NCI-H2081 (cell line): ENCODE results near the gene RALGPS1.

Experiments
- DNase-seq, 2 experiments: peaks; one replicate each; lab custom pipeline; 2025; lab: John Stamatoyannopoulos, UW

The RALGPS1 gene

DNA sequence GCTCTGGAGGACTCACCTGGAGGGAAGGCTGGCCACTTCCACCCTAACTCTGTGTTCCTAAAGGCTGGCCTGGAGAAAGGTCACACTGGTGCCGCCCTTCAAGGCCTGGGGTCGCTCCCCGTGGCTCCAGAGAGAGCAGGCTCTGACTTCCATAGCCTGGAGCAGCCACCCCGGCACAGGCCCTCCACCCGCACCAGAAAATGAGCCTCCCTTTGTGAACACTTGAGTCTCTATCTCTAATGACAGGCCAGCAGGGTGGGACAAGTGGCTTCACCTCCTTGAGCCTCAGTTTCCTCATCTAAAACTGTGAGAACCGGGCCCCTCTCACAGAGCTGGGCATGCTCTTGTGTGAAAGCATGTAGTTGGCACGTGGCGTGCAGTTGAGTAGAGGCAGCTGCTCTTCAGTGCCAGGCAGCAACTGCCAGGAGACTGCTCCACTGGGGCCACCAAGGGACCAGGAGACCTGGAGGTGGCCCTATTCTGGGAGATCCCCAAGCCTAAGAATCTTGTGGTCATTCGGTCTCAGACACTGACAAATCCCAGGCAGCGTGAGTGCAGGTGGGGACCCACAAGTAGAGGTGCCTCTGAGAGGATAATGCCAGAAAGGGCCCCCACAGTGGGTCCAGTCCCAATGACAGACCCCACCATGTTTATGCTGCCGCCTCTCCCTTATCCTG is 293.3 kb downstream of the RALGPS1 start:
- DNase-seq, result no peak

- no peak for DNase-seq
Observed at GRCh38 chr9:127208416-127208815, 293.8 kb downstream of the RALGPS1 start.

GRCh38 chr9:127209220-127209619 is 294.6 kb downstream of the RALGPS1 start:
- no peak for DNase-seq

GRCh38 chr9:127209948-127210640 is 295.5 kb downstream of the RALGPS1 start:
- no peak for DNase-seq

- no peak for DNase-seq
Observed at GRCh38 chr9:127210851-127211730, 296.5 kb downstream of the RALGPS1 start.

DNA sequence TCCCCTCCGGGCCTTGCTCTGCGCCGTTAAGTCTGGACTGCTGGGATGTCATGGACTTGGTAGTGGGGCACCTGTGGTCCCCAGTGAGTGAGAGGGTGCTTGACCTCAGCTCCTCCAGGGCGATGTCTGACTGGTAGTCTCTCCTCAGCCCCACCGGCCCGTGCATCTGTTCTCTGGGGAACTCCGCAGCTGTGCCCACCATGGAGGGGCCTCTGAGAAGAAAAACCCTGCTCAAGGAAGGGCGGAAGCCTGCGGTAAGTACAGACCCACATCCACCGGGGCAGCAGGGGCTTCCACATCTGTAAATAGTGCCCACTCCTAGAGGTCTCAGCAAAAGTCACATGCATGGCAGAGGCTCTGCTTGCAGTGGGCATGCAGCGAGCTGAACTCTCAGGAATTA is 297.4 kb downstream of the RALGPS1 start:
- no peak for DNase-seq

- DNase-seq, result no peak
Observed at GRCh38 chr9:127212453-127212852, 297.9 kb downstream of the RALGPS1 start.

DNA sequence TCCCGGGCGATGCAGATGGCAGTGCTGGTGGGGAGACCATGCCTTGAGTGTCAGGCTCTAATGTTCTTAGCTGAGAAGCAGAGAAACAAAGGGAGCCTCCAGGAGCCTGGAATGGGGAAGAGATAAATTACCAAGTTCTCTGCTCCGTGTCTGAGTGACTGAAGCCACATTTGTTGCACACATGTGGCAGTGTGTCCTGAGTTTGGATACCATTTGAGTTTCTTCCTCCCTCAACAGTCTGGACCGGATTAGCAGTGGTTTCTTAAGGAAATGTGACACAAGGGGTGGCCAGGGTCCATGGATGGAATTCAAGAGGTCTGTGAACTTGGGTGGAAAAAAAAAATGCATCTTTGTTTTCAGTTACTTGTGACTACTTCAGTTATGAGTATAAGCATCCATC is 299.3 kb downstream of the RALGPS1 start:
- no peak for DNase-seq

DNA sequence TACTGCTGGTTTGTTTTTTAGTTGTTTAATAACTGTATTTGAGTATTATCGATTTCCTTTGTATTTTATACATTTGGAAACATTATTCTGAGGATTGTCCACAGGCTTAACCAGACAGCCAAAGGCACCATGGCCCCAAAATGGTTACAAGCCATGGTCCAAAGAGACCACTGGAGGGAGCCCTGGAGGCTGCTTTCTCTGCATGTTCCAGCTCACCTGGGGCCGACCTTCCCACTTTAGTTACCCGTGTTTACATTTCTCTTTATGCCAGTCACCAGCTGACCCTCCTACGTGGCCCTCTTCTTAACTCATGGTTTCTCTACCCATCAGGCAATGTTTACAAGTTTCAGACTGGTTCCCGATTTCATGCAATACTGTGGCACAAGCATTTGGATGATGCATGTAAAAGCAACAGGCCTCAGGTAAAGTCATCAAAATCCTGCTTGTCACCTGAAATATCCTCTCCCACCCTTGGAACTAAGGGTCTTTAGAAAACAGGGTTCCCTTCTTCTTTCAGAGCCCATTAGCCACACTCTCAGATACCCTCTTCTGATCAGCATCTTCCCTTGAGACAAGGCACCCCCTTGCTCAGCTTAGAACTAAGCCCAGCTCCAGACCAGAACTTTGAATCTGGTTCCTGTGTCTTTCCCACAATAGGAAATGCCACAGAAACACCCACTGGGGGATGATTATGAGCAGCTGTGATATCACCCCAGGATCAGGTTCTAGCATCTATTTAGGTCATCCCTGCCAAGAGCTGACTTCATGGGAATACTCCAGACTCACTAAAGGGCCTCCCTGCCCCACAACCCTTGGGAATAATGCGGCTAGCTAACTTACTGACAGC is 300.1 kb downstream of the RALGPS1 start:
- peak; percentile 66 to 68 for DNase-seq

- no peak for DNase-seq
Observed at GRCh38 chr9:127215268-127216209, 301.0 kb downstream of the RALGPS1 start.

DNA sequence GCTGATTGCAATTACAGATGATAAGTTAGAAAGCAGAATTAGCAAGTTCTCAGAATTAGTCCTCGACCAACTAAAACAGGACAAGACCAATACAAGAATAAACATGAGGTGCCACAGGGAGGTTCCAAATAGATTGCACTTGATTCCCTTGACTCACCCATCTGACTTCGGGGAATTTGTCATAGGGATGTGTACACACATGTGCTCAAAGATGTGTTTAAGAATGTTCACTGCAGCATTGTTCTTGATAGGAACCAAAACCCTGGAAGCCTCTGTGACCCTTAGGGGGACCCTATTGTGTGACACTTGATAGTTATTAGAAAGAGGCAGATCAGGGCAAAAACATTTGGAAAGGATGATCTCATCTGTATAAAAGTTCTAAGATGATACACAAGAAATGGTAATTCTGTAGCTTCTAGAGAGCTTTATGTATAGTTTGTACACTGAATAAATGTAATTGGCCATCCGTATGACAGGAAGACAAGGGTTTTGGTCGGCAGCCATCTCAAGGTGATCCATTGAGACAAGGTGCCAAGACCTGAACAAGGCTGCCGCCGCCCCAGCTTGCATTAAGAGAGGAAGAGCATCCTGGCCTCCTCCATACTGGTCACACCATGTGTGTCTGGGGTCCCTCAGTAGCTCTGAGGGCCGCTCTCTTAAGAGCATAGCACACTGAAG is 301.8 kb downstream of the RALGPS1 start:
- no peak for DNase-seq

DNA sequence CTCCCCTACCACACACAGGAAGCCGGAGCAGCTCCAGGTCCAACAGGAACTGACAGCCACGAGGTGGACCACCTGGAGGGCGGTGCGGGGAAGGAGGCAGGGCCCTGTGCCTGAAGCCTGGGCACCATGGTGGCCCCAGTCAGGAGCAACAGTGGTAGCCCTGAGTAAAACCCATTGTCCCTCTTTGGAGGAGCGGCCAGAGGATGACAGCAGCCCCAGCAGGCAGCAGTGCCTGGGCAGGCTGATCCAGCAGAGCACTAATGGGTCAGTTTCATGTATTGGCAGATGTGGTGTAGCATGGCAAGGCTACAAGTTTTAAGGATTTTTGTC is 302.3 kb downstream of the RALGPS1 start:
- no peak for DNase-seq

DNA sequence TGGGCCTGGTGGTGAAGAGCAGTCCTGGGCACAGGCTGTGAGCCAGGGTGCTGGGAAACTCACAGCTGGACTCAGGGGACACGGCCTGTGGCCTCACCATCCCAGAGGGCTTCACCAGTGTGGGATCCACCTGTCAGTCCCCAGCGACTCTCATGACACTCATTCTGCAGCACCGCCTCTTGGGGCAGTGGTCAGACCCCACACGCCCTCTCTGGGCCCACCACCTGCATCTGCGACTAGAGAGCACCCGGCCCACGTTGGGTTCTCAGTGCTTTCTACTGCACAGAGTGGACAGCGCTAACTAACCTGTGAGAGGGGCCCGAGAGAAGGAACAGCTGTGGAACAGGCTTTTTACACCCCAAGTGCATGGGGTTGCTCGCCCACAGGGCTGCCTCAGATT is 304.2 kb downstream of the RALGPS1 start:
- no peak for DNase-seq

DNA sequence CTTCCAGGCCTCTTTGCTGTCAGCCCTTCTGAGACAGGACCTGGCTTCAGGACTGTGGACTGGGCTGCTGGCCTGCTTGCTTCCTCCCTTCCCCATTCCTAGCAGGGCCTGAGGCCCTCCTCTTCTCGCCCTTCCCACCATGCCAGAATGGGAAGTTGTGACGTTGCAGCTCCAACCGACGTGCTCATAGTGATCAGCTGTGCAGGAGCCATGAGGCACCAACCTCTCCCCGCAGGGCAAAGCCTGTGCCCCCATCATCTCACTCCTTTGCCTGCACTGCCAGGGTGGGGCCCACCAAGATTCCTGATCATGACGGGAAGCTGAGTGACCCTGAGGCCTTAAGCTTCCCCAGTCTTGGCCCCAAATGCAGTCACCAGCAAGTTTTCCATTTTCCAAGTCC is 304.9 kb downstream of the RALGPS1 start:
- DNase-seq, result no peak

DNA sequence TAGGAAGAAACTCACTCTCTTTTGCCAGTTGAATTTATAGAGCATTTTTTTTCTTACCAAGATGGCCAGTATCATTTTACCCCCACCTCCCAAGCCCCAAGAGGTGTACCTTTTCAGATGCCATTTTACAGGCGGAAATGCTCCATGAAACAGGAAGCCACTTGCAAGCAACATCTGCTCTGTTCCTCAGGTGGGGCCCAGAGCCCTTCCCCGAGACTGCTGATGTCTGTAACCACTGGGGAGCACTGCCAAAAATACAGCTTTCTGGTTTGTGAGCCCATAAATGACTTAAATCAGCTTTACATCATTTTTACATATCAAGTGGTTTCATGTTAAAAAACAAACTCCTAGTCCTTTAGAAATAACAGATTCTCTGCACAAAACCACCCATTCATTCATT is 307.1 kb downstream of the RALGPS1 start:
- no peak for DNase-seq

GRCh38 chr9:127222388-127223095 is 308.0 kb downstream of the RALGPS1 start:
- DNase-seq, result no peak

DNA sequence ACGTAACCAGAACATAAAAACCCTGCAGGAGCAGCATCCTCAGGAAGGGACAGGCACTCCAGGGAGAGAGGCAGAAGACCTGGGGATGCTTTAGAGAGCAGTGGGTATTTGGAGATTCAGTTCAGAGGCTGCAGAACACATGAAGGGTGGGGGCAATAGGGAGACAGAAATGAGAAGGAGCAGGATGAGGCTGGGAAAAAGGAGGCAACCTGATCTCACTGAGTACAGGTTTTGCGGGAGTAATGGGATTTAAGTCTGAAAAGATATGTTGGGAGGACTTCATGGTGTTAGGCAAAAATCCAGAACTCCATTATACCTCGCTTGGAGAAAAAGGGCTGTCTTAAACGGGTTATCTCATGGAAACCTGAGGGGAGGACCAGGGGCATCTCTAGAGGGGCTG is 308.7 kb downstream of the RALGPS1 start:
- DNase-seq, result no peak

GRCh38 chr9:127223810-127224177 is 309.2 kb downstream of the RALGPS1 start:
- no peak for DNase-seq

DNA sequence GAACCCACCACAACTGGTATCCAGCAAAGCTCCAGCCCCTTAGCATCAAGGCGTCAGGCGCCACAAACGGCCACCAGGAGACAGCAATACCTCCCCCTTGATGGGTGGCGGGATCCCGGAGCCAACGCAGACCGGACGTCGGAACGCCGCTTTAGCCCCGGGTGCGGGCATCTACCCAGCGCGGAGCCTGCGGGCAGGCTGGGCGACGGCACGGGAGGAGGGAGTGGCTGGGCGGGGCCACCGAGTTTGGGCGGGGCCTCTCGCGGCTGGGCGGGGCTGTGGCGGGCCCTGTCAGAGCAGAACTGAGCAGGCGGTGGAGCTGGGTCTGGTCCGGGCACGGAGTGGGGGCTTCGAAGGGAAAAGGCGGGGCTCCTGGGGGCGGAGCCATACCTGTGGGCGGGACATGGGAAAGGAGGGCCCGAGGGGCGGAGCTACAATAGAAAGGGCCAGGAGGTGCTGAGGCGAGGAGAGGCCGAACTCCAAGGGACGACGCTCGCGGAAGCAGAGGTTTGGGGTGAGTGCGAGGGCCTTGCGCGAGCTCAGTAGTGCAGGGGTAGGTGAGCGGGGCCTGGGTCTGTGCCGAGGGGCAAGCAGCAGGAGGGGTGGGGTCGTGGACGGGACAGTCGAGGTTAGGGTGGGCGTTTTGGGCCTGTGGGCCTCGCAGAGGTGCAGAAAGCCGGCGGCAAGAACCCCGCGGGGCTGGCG is 309.7 kb downstream of the RALGPS1 start:
- DNase-seq, result peak; percentile 58 to 76
